Measurements from ENCODE around the gene DPYD.

Gene DPYD

GRCh38 chr1:97867127-97867526 lies 53.7 kb downstream of the DPYD start:
- POLR2A ChIA-PET = no interaction called here
- TF ChIP-seq CTCF (IDR thresholded peaks at IDR 0.05; ENCODE audit: insufficient read depth, low read length, missing control alignments) = no peak
- no peak for DNase-seq (ENCODE audit: low read depth, low spot score)
- H3K4me3 ChIP-seq (ENCODE audit: low read depth, low read length) = no peak overlapping the region
- CTCF ChIA-PET = no interaction called here

GRCh38 chr1:97864615-97865014 lies 56.2 kb downstream of the DPYD start:
- TF ChIP-seq CTCF (IDR thresholded peaks at IDR 0.05; ENCODE audit: insufficient read depth, low read length, missing control alignments) = no peak
- no peak overlapping the region for H3K4me3 ChIP-seq (ENCODE audit: low read depth, low read length)
- CTCF ChIA-PET = no interaction called here
- POLR2A ChIA-PET = no interaction called here
- no peak for DNase-seq (ENCODE audit: low read depth, low spot score)

DNA sequence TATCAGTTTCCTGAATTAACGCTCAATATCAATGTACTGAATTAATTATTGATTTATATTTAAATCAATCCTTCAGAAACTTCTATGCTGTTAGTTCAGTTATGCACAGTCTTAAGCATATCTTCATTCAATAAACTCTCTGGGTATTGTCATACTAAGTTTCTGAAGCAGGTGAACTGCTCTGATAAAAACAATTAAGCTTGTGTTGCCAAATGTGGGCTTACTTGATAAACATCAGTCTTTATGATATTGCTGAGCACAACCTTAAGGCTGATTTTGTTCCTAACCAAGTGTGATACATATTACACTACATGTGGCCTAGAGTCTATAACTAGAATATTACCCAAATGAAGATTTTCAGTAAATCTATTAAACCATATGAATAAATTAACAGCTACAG lies 67.6 kb downstream of the DPYD start:
- DNase-seq (ENCODE audit: low read depth, low spot score) = no peak
- CTCF ChIA-PET = interaction anchor here (1.2 kb wide), 1 partner anchor 26 kb away, joined by 4 read pairs; no protein-coding TSS in a partner anchor
- no peak for TF ChIP-seq CTCF (IDR thresholded peaks at IDR 0.05; ENCODE audit: insufficient read depth, low read length, missing control alignments)
- POLR2A ChIA-PET = no interaction called here
- no peak overlapping the region for H3K4me3 ChIP-seq (ENCODE audit: low read depth, low read length)

DNA sequence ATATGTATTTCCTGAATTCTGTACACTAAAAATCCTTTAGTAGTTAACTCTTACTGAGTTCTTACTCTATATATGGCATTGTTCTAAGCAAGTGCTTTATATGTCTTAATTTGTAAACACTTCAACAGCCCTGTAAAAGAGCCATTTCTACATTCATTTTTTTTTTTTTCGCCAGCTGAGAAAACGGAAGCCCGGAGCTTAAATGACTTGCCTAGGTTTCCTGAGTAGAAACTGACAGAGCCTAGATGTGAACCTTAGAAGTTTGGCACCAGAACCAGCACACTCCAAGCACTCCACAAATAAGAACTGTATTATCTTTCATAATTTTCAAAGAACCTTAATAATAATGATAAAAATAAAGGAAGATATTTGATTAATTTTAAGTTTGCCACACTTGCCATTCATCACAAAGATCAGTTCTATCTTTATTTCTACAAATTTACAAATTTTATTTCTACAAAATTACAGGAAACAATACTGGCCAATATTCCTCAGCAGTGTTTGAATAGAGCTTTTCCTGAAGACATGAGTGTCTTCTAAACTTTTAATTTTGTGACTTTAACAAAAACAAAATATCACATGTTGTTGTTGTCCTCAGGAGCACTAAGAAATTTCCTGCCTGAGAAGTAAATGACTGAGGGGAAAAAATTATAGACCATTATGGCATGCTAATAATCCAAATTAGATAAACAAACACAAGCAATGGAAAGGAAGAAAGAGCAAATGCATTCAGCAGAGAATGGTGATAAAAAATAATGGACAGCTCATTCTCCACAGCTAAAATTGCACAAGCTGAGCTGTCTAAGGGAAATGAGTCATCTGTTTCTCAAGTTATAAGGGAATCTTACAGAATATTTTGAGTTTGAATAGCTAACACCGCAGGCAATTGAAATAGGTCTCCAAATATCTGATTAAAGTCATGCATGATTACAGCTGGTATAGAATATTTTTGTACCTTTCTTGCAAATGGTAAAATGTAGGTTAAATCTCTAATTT lies 71.2 kb downstream of the DPYD start:
- TF ChIP-seq CTCF (IDR thresholded peaks at IDR 0.05; ENCODE audit: insufficient read depth, low read length, missing control alignments) = no peak
- ChIA-PET CTCF (no interaction called here), POLR2A (no interaction called here)
- no peak overlapping the region for H3K4me3 ChIP-seq (ENCODE audit: low read depth, low read length)
- peak; percentile 65 for DNase-seq (ENCODE audit: low read depth, low spot score)

DNA sequence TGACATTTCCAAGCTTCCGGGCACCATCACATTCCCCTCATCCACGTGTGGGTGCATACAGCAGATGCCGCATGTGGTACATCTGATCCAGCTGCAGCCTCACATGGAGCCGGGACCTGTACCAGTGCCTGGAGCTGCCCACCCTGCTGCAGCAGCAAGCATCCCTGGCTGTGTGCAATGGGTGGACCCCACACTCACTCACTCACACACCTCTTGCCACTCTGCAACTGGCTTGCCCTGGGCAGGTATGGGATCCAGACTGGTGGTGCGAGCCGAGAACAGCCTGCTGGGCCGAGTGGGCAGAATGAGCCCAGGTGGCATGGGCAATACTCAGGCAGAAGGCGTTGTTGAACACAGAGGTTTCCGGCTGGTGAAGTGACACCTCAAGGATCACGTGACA lies 75.0 kb downstream of the DPYD start:
- H3K4me3 ChIP-seq (ENCODE audit: low read depth, low read length) = no peak overlapping the region
- POLR2A ChIA-PET = no interaction called here
- CTCF ChIA-PET = no interaction called here
- TF ChIP-seq CTCF (IDR thresholded peaks at IDR 0.05; ENCODE audit: insufficient read depth, low read length, missing control alignments) = no peak
- no peak for DNase-seq (ENCODE audit: low read depth, low spot score)

GRCh38 chr1:97844552-97845089 lies 76.2 kb downstream of the DPYD start:
- POLR2A ChIA-PET = no interaction called here
- TF ChIP-seq CTCF (IDR thresholded peaks at IDR 0.05; ENCODE audit: insufficient read depth, low read length, missing control alignments) = no peak
- no peak overlapping the region for H3K4me3 ChIP-seq (ENCODE audit: low read depth, low read length)
- DNase-seq (ENCODE audit: low read depth, low spot score) = no peak
- CTCF ChIA-PET = interaction anchor here (1.0 kb wide), 1 partner anchor 206 kb away, joined by 3 read pairs; no protein-coding TSS in a partner anchor

All from AG04449 (cell line).